OCI-LY3 (cell line): ENCODE measurements around the gene SLC10A1.

Source experiments
- H2AFZ ChIP-seq: fragments of 200-600, 300-600 bp; shearing (Covaris generic); 2 replicates; pipeline ENCODE4 v1.6.0; 2014; ENCODE audit warnings: antibody characterized with exemption, low read depth, low read length
- H3K27ac ChIP-seq: fragments of 200-600, 300-600 bp; sonication (generic); 2 replicates; pipeline ENCODE4 v1.5.1; 2014; ENCODE audit warnings: mild to moderate bottlenecking, low read length, moderate library complexity, mixed read lengths
- H3K27me3 ChIP-seq: fragments of 200-600, 300-600 bp; sonication (generic); 2 replicates; pipeline ENCODE4 v1.6.1; 2014; ENCODE audit warnings: low read depth, low read length, mixed read lengths
- H3K36me3 ChIP-seq: fragments of 200-600, 300-600 bp; sonication (generic); replicated peaks from 2 replicates; pipeline ENCODE3; 2014; ENCODE audit warnings: low read depth, low read length, mixed read lengths
- H3K4me1 ChIP-seq: fragments of 300-600, 200-600 bp; sonication (generic); 2 replicates; pipeline ENCODE4 v1.6.1; 2014; ENCODE audit warnings: low read length, mixed read lengths
- H3K4me2 ChIP-seq: fragments of 200-600, 300-600 bp; sonication (generic); 2 replicates; pipeline ENCODE4 v1.6.1; 2014; ENCODE audit warnings: low read length, mixed read lengths
- H3K4me3 ChIP-seq: fragments of 300-600, 200-600 bp; sonication (generic); 2 replicates; pipeline ENCODE4 v1.5.1; 2014; ENCODE audit warnings: antibody characterized with exemption, mild to moderate bottlenecking, low read length, moderate library complexity
- H3K79me2 ChIP-seq: fragments of 300-600, 200-600 bp; shearing (Covaris generic); 2 replicates; pipeline ENCODE4 v1.6.1; 2014; ENCODE audit warnings: mild to moderate bottlenecking, low read length, mixed read lengths
- H3K9ac ChIP-seq: fragments of 300-600, 200-600 bp; shearing (Covaris generic); 2 replicates; pipeline ENCODE4 v1.6.0; 2014; ENCODE audit warnings: mild to moderate bottlenecking, low read length, moderate library complexity
- H3K9me3 ChIP-seq: fragments of 200-600, 300-600 bp; shearing (Covaris generic); 2 replicates; pipeline ENCODE4 v1.6.1; 2014; ENCODE audit warnings: low read length, mixed read lengths; ENCODE audit not compliant: insufficient read depth
- H4K20me1 ChIP-seq: fragments of 200-600, 300-600 bp; sonication (generic); 2 replicates; pipeline ENCODE4 v1.6.1; 2016; ENCODE audit warnings: low read length, mixed read lengths; ENCODE audit not compliant: insufficient read depth
- CTCF ChIP-seq: fragments of 200-600, 300-600 bp; sonication (generic); IDR thresholded peaks from 2 replicates; pipeline ENCODE4 v1.5.1; 2014; ENCODE audit warnings: antibody characterized with exemption, low read length, low read depth
- EZH2phosphoT487 ChIP-seq: fragments of 200-600 bp; shearing (Covaris generic); IDR thresholded peaks from 2 replicates; pipeline ENCODE4 v1.6.1; 2018; ENCODE audit warnings: antibody characterized with exemption, mixed run types, low read depth

The SLC10A1 gene

GRCh38 chr14:69811227-69811867 is 14.3 kb upstream of the SLC10A1 start:
- H3K9ac ChIP-seq = no peak overlapping the region
- H3K27ac ChIP-seq = no peak overlapping the region
- no peak overlapping the region for H3K4me3 ChIP-seq
- H2AFZ ChIP-seq = no peak overlapping the region
- no peaks in the 10 kb centered on the region for H3K36me3 ChIP-seq
- H3K4me2 ChIP-seq = no peak overlapping the region
- no peaks in the 10 kb centered on the region for H3K79me2 ChIP-seq
- peaks cover 31% of the 10 kb centered on the region for H3K27me3 ChIP-seq
- TF ChIP-seq CTCF = no peak
- TF ChIP-seq EZH2phosphoT487 = no peak
- H4K20me1 ChIP-seq = no peaks in the 10 kb centered on the region
- H3K9me3 ChIP-seq = no peaks in the 10 kb centered on the region
- no peaks in the 10 kb centered on the region for H3K4me1 ChIP-seq

GRCh38 chr14:69808919-69809808 is 12.1 kb upstream of the SLC10A1 start:
- TF ChIP-seq CTCF (no peak), EZH2phosphoT487 (no peak)
- H3K9me3 ChIP-seq = no peaks in the 10 kb centered on the region
- H3K36me3 ChIP-seq = no peaks in the 10 kb centered on the region
- no peak overlapping the region for H3K9ac ChIP-seq
- H4K20me1 ChIP-seq = no peaks in the 10 kb centered on the region
- H3K79me2 ChIP-seq = no peaks in the 10 kb centered on the region
- H3K27me3 ChIP-seq = peaks cover 10% of the 10 kb centered on the region
- no peak overlapping the region for H3K4me2 ChIP-seq
- no peak overlapping the region for H3K4me3 ChIP-seq
- H3K27ac ChIP-seq = no peak overlapping the region
- no peak overlapping the region for H2AFZ ChIP-seq
- H3K4me1 ChIP-seq = no peaks in the 10 kb centered on the region

GRCh38 chr14:69807192-69807591 is 10.2 kb upstream of the SLC10A1 start:
- H2AFZ ChIP-seq = no peak overlapping the region
- no peak overlapping the region for H3K27ac ChIP-seq
- TF ChIP-seq CTCF = no peak
- TF ChIP-seq EZH2phosphoT487 = no peak
- no peaks in the 10 kb centered on the region for H3K79me2 ChIP-seq
- no peak overlapping the region for H3K9ac ChIP-seq
- H3K9me3 ChIP-seq = no peaks in the 10 kb centered on the region
- H3K27me3 ChIP-seq = peaks cover 6% of the 10 kb centered on the region; the same call in 1 of the 2 replicates
- no peak overlapping the region for H3K4me2 ChIP-seq
- H3K36me3 ChIP-seq = no peaks in the 10 kb centered on the region
- no peak overlapping the region for H3K4me3 ChIP-seq
- no peaks in the 10 kb centered on the region for H4K20me1 ChIP-seq
- no peaks in the 10 kb centered on the region for H3K4me1 ChIP-seq

GRCh38 chr14:69804902-69805301 is 7.9 kb upstream of the SLC10A1 start:
- no peak overlapping the region for H2AFZ ChIP-seq
- H4K20me1 ChIP-seq = no peaks in the 10 kb centered on the region
- H3K79me2 ChIP-seq = no peaks in the 10 kb centered on the region
- H3K4me3 ChIP-seq = no peak overlapping the region
- H3K9ac ChIP-seq = no peak overlapping the region
- TF ChIP-seq CTCF (no peak), EZH2phosphoT487 (no peak)
- H3K4me1 ChIP-seq = no peaks in the 10 kb centered on the region
- peaks cover 6% of the 10 kb centered on the region; the same call in 1 of the 2 replicates for H3K27me3 ChIP-seq
- no peak overlapping the region for H3K27ac ChIP-seq
- H3K36me3 ChIP-seq = no peaks in the 10 kb centered on the region
- no peaks in the 10 kb centered on the region for H3K9me3 ChIP-seq
- no peak overlapping the region for H3K4me2 ChIP-seq
